Stimulated activated naive B cell treated with anti-CD40 and anti-IgM and Interleukin-4, amounts not matched to agents 10 μg/mL and 1 μg/mL and 100 μg/mL, for 72 hours (primary cell): Measurements from ENCODE around the gene ELMO1.
A peak's percentile ranks its signal among the peaks of the same experiment; 100 is the strongest.

Source experiments
- ATAC-seq, 2 donors: fragments of 150-1000 bp; cut with Tn5 transposase; replicated peaks; 2 replicates each; pipeline ENCODE4 v1.10.0; 2021; ENCODE audit warnings: moderate library complexity in 1 of 2
- DNase-seq: peaks from one replicate; pipeline ENCODE4 v3.0.0; 2021
- H3K27ac Mint-ChIP-seq: one replicate; pipeline ENCODE4 v1.8.0; 2022; ENCODE audit warnings: mild to moderate bottlenecking, mixed read lengths
- H3K27me3 Mint-ChIP-seq, 2 donors: one replicate each; pipeline ENCODE4 v1.8.0; 2022; ENCODE audit warnings: mixed read lengths in 2 of 2
- H3K36me3 Mint-ChIP-seq, 2 donors: one replicate each; pipeline ENCODE4 v1.8.0; 2022; ENCODE audit warnings: mixed read lengths in 2 of 2, mild to moderate bottlenecking in 1 of 2
- H3K4me1 Mint-ChIP-seq, 2 donors: one replicate each; pipeline ENCODE4 v1.8.0; 2022; ENCODE audit warnings: mixed read lengths in 2 of 2, mild to moderate bottlenecking in 1 of 2
- H3K4me3 Mint-ChIP-seq, 2 donors: one replicate each; pipeline ENCODE4 v1.8.0; 2022; ENCODE audit warnings: mild to moderate bottlenecking in 2 of 2, mixed read lengths in 2 of 2, moderate library complexity in 1 of 2
- H3K9me3 Mint-ChIP-seq, 2 donors: one replicate each; pipeline ENCODE4 v1.8.0; 2022; ENCODE audit warnings: mixed read lengths in 2 of 2, mild to moderate bottlenecking in 1 of 2

The ELMO1 gene

DNA sequence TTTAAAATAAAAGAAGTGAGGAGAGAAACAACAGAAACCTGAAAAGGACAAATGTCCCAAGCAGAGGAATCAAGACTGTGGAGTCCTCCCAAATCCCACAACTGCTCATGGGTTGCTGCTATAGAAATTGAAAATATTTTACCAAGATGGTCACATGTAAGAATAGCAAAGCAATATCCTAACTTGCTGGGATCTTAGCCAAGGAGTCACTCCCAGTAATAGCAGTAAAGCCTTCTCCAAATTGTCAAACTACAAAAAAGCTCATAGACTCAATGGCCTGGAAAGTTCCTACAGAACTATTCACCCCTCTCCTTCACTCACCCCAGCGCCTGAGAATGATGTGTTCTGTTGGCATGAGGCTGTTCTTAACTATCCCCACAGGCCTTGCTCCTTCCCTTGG, 186.5 kb downstream of the ELMO1 start:
- Mint-ChIP-seq H3K27me3 (no peaks in the 10 kb centered on the region), H3K9me3 (no peaks in the 10 kb centered on the region), H3K4me3 (no peak overlapping the region), H3K36me3 (peaks cover 3 to 33% of the 10 kb centered on the region in 2 donors), H3K27ac (no peak overlapping the region), H3K4me1 (peaks cover 31 to 33% of the 10 kb centered on the region in 2 donors)
- DNase-seq = no peak
- no peak for ATAC-seq

- no peak for DNase-seq
- peak; percentile 74 to 79 for ATAC-seq
- Mint-ChIP-seq H3K27me3 (no peaks in the 10 kb centered on the region), H3K36me3 (peaks cover 6 to 40% of the 10 kb centered on the region in 2 donors), H3K27ac (no peak overlapping the region), H3K4me3 (peak overlapping the region; percentile 20 to 26), H3K4me1 (peaks cover 16 to 17% of the 10 kb centered on the region in 2 donors), H3K9me3 (no peaks in the 10 kb centered on the region)
Measured at GRCh38 chr7:37259319-37259821, 189.3 kb downstream of the ELMO1 start.

GRCh38 chr7:37256631-37257030, 192.0 kb downstream of the ELMO1 start:
- H3K27ac Mint-ChIP-seq = no peak overlapping the region
- H3K4me1 Mint-ChIP-seq = peaks cover 16 to 24% of the 10 kb centered on the region in 2 donors
- peaks cover 0 to 4% of the 10 kb centered on the region in 2 donors for H3K9me3 Mint-ChIP-seq
- DNase-seq (no peak), ATAC-seq (no peak)
- no peak overlapping the region for H3K4me3 Mint-ChIP-seq
- H3K36me3 Mint-ChIP-seq = peaks cover 28 to 46% of the 10 kb centered on the region in 2 donors
- no peaks in the 10 kb centered on the region for H3K27me3 Mint-ChIP-seq

DNA sequence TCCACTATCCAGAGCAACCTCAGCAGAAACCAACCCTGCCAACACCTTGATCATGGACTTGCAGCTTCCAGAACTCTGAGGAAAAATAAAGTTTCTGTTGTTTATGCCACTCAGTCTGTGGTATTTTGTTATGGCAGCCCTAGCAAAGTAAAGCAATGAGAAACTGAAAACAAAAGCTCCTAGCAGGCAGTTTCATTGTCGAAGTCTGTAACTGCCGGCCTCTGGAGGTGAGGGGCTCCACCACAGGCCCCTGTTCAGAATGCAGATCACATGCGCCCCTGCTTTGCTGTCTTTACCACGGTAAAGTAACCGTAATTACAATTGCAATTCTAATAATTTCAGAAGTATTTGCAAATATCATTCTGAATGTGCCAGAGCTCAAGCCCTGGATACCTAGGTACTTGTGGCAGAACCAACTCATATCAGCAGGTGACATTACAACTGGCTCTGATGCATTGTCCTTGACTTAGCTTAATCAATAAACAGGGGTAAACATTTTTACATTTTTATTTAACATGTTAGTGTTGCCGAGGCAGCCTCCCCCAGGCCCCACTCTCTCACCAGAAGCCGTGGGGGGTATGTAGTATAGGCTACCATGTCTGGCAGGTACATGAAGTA, 193.2 kb downstream of the ELMO1 start:
- Mint-ChIP-seq H3K4me3 (no peak overlapping the region), H3K27me3 (no peaks in the 10 kb centered on the region), H3K36me3 (peaks cover 32 to 50% of the 10 kb centered on the region in 2 donors), H3K4me1 (peaks cover 14 to 27% of the 10 kb centered on the region in 2 donors), H3K27ac (peak overlapping the region; percentile 33), H3K9me3 (peaks cover 0 to 4% of the 10 kb centered on the region in 2 donors)
- DNase-seq (no peak), ATAC-seq (no peak)

DNA sequence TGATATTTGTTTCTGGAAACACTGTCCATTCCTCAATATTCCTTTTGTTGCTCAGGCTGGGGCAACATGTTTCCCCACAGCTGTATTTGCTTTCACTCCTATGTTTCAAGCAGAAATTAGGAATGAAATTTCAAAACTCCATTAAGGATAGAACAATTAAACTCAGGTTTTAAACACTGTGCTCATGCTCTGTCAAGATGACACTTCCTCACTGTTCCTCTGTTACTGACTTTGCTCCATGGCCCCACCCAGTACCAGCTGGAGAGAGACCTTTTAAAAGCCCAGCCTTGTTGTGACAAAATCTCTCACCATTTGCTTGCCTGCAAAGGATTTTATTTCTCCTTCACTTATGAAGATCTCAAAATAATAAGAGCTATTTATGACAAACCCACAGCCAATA, 197.4 kb downstream of the ELMO1 start:
- H3K27me3 Mint-ChIP-seq = no peaks in the 10 kb centered on the region
- no peak for DNase-seq

GRCh38 chr7:37249240-37249639, 199.4 kb downstream of the ELMO1 start:
- Mint-ChIP-seq H3K36me3 (peaks cover 38 to 52% of the 10 kb centered on the region in 2 donors), H3K4me3 (no peak overlapping the region), H3K4me1 (peaks cover 13 to 29% of the 10 kb centered on the region in 2 donors), H3K27me3 (no peaks in the 10 kb centered on the region), H3K27ac (no peak overlapping the region), H3K9me3 (peaks cover 0 to 4% of the 10 kb centered on the region in 2 donors)
- DNase-seq = no peak
- no peak for ATAC-seq

More for the DNA sequence above, 197.4 kb downstream of the ELMO1 start:
- Mint-ChIP-seq H3K9me3 (peaks cover 0 to 4% of the 10 kb centered on the region in 2 donors), H3K36me3 (peaks cover 39 to 55% of the 10 kb centered on the region in 2 donors), H3K4me1 (peaks cover 8 to 29% of the 10 kb centered on the region in 2 donors), H3K27ac (no peak overlapping the region), H3K4me3 (no peak overlapping the region)
- no peak for ATAC-seq

GRCh38 chr7:37248396-37248861, 200.2 kb downstream of the ELMO1 start:
- Mint-ChIP-seq H3K27ac (no peak overlapping the region), H3K9me3 (peaks cover 0 to 4% of the 10 kb centered on the region in 2 donors), H3K4me3 (no peak overlapping the region), H3K4me1 (peaks cover 11 to 29% of the 10 kb centered on the region in 2 donors), H3K36me3 (peaks cover 32 to 48% of the 10 kb centered on the region in 2 donors), H3K27me3 (no peaks in the 10 kb centered on the region)
- no peak for DNase-seq
- ATAC-seq = no peak

- Mint-ChIP-seq H3K9me3 (peaks cover 0 to 1% of the 10 kb centered on the region in 2 donors), H3K4me3 (no peak overlapping the region), H3K27me3 (no peaks in the 10 kb centered on the region), H3K36me3 (peaks cover 27 to 44% of the 10 kb centered on the region in 2 donors), H3K4me1 (peaks cover 11 to 29% of the 10 kb centered on the region in 2 donors), H3K27ac (peak overlapping the region; percentile 63)
- no peak for DNase-seq
- no peak for ATAC-seq
Measured at GRCh38 chr7:37247861-37248260, 200.8 kb downstream of the ELMO1 start.

DNA sequence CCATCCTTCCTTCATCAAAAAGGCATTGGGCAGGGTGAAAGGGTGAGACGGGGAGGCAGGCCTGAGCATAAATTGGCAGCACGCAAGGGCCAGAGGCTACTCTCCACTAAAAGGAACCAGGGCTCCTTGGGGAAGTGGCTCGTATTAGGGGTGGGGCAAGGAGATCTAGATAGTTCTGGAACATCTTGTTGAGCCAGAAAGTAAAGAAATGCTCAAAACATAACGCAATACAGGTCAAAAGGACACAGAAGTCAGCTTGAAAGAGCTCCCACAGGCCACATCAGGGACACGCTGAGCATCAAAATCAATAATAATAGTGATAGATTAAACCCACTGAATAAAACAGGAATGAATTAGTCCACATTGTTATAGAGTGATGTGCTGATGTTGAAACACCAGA, 203.1 kb downstream of the ELMO1 start:
- H3K4me3 Mint-ChIP-seq = no peak overlapping the region
- H3K36me3 Mint-ChIP-seq = peaks cover 20 to 42% of the 10 kb centered on the region in 2 donors
- peak overlapping the region; percentile 14 for H3K27ac Mint-ChIP-seq
- H3K27me3 Mint-ChIP-seq = no peaks in the 10 kb centered on the region
- no peak for DNase-seq
- no peak for ATAC-seq
- H3K9me3 Mint-ChIP-seq = no peaks in the 10 kb centered on the region
- H3K4me1 Mint-ChIP-seq = peaks cover 11 to 16% of the 10 kb centered on the region in 2 donors

- H3K27me3 Mint-ChIP-seq = no peaks in the 10 kb centered on the region
- peaks cover 0 to 2% of the 10 kb centered on the region in 2 donors for H3K4me1 Mint-ChIP-seq
- H3K36me3 Mint-ChIP-seq = peaks cover 7 to 13% of the 10 kb centered on the region in 2 donors
- no peaks in the 10 kb centered on the region for H3K9me3 Mint-ChIP-seq
- no peak for ATAC-seq
- H3K4me3 Mint-ChIP-seq = no peak overlapping the region
- no peak for DNase-seq
- no peak overlapping the region for H3K27ac Mint-ChIP-seq
Measured at GRCh38 chr7:37236906-37237305, 211.8 kb downstream of the ELMO1 start.

DNA sequence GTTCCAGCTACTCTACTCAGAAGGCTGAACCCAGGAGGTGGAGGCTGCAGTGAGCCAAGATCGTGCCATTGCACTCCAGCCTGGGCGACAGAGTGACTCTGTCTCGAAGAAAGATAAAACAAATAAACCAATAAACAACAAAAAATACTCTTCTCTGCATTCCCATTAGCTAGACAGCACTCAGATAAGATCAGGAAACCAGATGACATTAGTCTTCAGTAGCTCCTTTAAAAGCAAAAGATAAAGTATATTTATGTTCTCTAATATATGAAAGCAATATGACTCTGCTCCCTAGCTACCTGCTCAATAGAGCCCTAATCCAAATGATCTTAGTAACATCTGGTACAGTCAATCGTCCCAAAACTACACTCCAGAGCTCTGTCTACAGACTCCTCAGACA, 212.9 kb downstream of the ELMO1 start:
- no peak for ATAC-seq
- Mint-ChIP-seq H3K27me3 (no peaks in the 10 kb centered on the region), H3K27ac (peak overlapping the region; percentile 57), H3K4me1 (peaks cover 0 to 2% of the 10 kb centered on the region in 2 donors), H3K36me3 (peaks cover 7 to 13% of the 10 kb centered on the region in 2 donors), H3K9me3 (no peaks in the 10 kb centered on the region), H3K4me3 (no peak overlapping the region)
- DNase-seq = no peak

DNA sequence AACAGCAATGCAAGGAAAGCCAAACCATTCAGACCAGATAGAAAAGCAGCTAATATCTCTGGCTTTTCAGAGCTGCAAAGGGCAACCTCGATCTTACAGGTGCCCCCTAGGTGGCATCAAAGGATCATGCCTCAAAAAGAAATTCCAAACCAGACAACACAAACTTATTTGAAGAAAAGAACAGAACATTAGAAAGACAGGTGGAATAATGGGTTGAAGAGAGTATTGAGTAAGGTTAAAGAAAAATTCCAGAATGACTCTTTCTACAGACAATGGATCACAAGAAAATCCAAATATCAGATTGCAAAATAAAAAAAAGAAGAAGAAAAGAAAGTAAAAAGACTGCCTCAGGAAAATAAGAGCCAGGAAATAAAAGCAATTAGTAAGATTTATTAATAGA, 213.7 kb downstream of the ELMO1 start:
- Mint-ChIP-seq H3K4me1 (peaks cover 0 to 2% of the 10 kb centered on the region in 2 donors), H3K36me3 (peaks cover 10 to 18% of the 10 kb centered on the region in 2 donors), H3K27me3 (no peaks in the 10 kb centered on the region), H3K27ac (no peak overlapping the region), H3K9me3 (no peaks in the 10 kb centered on the region), H3K4me3 (no peak overlapping the region)
- ATAC-seq (no peak), DNase-seq (no peak)

- no peak for DNase-seq
- Mint-ChIP-seq H3K27me3 (no peaks in the 10 kb centered on the region), H3K4me3 (no peak overlapping the region), H3K9me3 (no peaks in the 10 kb centered on the region), H3K27ac (no peak overlapping the region), H3K36me3 (peaks cover 8 to 15% of the 10 kb centered on the region in 2 donors), H3K4me1 (peaks cover 0 to 2% of the 10 kb centered on the region in 2 donors)
- ATAC-seq = no peak
Measured at GRCh38 chr7:37234334-37234733, 214.3 kb downstream of the ELMO1 start.

GRCh38 chr7:37231613-37232012, 217.1 kb downstream of the ELMO1 start:
- no peaks in the 10 kb centered on the region for H3K9me3 Mint-ChIP-seq
- no peaks in the 10 kb centered on the region for H3K27me3 Mint-ChIP-seq
- peaks cover 12 to 18% of the 10 kb centered on the region in 2 donors for H3K36me3 Mint-ChIP-seq
- no peak for ATAC-seq
- peaks cover 0 to 2% of the 10 kb centered on the region in 2 donors for H3K4me1 Mint-ChIP-seq
- H3K4me3 Mint-ChIP-seq = no peak overlapping the region
- DNase-seq = no peak
- H3K27ac Mint-ChIP-seq = no peak overlapping the region

GRCh38 chr7:37230221-37230620, 218.4 kb downstream of the ELMO1 start:
- peaks cover 12 to 23% of the 10 kb centered on the region in 2 donors for H3K36me3 Mint-ChIP-seq

More at GRCh38 chr7:37230221-37230620, 218.4 kb downstream of the ELMO1 start:
- Mint-ChIP-seq H3K4me3 (no peak overlapping the region), H3K4me1 (peaks cover 0 to 2% of the 10 kb centered on the region in 2 donors), H3K27me3 (no peaks in the 10 kb centered on the region), H3K27ac (no peak overlapping the region), H3K9me3 (no peaks in the 10 kb centered on the region)
- no peak for ATAC-seq
- no peak for DNase-seq
